GM21515 (cell line): ENCODE measurements around the gene ATP7A.
"Not testable (repeated sequence)": the region's sequence is repeated elsewhere in the genome, so short reads cannot be mapped to it uniquely, and the experiment has no call there.

Experiments used
- ATAC-seq: cut with Tn5 transposase; IDR thresholded peaks from one replicate; pipeline ENCODE4 v1.9.1; 2021; ENCODE audit not compliant: unreplicated experiment

Gene ATP7A

DNA sequence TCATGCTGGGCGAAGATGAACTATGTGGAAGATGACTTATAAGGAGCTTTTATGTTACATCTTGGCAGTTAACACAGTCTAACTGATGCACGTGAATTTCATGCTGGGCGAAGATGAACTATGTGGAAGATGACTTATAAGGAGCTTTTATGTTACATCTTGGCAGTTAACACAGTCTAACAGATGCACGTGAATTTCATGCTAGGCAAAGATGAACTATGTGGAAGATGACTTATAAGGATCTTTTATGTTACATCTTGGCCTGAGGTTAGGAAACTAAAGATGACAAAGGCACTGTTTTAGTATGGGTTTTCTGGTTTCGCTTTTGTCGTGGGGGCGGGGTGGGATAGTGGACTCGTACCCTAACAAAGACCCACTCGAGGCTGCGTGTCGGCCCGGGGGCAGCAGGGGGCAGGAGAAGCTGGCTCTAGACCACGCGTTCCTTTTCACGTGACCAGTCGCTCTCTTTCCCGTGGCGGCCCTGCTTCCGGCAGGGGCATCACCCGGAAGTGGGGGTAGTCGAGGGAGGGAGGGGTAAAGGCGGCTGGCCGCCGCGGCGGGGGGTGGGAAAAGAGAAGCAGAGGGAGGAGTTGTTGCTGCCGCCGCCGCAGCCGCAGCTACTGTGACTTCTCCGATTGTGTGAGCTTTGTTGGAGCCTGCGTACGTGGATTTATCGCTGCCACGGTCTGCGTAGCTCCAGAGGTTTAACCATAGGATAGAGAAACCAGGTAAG is at the start of gene ATP7A:
Gene ATP7A, plus strand, starts transcription at position 586 of the 733 bp plus-strand sequence. CDS start 60,949 bp downstream, outside the sequence.
- peak; percentile 96 for ATAC-seq

DNA sequence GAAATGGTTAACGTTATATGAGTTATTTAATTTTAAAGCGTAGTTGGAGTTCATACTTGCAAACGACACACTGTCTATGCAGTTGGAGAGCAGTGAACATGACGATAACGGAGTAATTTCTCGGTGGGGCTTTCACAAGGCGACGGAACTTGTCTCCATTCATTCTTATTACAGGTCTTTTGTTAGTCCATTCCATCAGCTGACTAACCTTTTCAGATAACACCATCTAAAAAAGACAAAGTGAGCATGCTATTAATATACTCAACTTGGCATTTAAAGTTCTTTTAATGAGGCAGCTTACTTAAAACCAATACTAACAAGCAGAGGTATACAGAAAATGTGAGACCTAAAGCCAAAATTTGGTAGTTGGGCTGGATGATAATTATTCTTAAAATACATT is 35.1 kb upstream of the ATP7A start:
- no peak for ATAC-seq

DNA sequence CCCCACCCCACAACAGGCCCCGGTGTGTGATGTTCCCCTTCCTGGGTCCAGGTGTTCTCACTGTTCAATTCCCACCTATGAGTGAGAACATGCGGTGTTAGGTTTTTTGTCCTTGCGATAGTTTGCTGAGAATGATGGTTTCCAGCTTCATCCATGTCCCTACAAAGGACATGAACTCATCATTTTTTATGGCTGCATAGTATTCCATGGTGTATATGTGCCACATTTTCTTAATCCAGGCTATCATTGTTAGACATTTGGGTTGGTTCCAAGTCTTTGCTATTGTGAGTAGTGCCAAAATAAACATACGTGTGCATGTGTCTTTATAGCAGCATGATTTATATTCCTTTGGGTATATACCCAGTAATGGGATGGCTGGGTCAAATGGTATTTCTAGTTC is 29.1 kb upstream of the ATP7A start:
- ATAC-seq: not testable (repeated sequence)

DNA sequence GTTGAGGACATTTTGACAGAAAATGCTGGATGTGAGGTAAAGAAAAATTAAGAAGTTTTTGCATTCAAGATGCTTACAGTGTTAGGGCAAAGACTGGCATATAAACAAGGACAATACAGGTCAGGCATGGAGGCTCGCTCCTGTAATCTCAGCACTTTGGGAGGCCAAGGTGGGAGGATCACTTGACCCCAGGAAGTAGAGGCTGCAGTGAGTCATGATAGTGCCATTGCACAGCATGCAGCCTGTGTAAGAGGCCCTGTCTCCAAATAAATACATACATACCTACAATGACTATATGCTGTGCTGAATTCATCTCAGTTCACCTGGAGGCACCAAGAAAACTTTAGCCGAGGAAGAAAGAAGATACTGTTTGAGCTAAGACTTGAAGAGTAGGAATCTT is 17.6 kb upstream of the ATP7A start:
- ATAC-seq: no peak

DNA sequence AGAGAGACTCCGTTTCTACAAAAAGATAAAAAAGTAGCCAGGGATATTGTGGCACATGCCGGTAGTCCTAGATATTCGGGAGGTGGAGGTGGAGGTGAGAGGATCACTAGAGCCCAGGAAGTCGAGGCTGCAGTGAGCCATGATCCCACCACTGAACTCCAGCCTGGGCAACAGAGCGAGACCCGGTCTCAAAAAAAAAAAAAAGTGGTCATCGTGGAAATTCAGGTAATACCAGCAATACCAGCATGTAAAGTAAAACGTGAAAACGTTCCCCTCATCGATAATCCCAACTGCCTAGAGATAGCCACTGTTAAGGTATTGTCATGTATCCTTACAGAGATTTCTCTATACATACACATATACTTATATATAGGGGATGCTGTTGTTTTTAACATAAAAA is 16.8 kb upstream of the ATP7A start:
- ATAC-seq: no peak

DNA sequence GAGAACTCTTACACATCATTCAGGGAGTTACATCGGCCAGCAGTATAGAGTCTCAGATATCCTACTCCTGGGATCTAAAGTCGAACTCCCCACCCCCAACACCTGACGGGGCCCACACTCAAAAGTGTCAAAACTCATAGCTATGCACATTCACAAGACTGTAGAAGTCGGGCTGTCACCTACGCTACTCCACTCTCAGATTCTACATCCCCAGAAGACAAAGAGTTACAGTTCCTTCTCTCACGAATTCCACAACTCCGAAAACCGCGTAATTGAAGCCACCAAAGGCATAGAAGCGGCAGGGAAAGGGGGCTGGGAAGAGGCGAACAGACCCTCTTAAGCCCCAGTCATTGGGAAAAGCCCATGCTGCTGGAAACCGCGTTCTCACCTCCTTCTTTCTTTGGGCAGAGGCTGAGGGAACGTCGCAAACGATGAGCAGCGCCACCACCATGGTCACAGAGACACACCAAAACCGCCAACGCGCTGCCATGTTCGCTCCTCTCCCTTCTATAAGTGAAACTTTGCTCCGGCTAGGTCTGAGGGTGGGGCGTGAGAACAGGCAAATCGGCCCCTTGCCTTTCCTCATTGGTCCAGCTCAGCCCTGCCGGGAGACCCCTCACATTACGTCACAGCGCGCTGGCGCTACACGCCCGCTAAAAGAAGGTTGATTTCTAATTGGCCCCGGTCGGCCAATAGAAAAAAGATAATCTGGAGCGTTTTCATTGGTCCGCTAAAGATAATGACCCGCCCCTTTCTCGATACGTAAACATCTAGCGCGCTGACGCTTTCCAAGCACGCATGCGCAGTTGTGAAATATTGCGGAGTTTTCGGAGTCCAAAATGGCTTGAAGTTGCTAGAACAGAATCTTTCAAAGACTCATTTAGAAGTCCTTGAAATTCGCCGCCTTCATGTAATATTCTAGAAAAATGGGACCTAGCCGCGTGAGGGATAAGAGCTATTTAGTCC is 15.3 kb upstream of the ATP7A start, which contains the start of gene MAGT1:
Gene MAGT1, minus strand, starts transcription at position 515 of the 966 bp plus-strand sequence. Its CDS starts 25 bp downstream, at position 490.
- ATAC-seq: peak; percentile 91

DNA sequence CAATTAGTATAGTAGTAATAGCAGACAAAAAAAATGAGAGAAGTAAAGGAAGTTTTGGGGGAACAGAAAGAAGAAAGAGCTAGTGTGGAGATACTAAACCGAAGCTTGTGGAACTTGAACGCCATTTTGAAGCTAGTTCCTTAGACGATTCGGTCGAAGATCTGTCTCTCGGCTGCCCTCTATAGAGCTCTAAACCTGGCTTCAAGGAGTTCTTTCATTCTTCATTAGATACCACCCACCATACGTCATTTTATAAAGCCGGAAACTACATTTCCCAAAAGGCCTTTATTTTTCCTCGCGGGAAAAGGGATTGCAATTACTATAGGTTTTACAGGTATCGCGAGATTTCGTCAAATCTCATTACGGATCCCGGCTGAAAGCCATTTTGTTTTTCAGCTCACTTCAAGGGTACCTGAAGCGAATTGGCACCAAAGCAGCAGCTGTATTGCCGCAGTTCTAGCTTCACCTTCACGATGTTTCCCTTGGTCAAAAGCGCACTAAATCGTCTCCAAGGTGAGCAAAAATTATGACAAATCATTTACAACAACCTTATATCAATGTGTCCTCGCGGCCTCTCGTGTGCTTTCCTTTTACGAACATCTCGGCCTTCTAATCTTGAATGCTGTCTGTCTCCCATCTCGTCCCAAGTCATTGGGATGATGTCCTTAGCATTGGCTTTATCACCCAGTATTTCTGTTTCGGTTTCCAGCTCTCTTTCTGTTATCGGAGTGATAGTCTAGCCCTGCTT is 11.2 kb upstream of the ATP7A start, which contains the start of gene COX7B:
Gene COX7B, plus strand, starts transcription at position 388 of the 748 bp plus-strand sequence. Its CDS starts 86 bp downstream, at position 474.
- ATAC-seq: peak; percentile 64

DNA sequence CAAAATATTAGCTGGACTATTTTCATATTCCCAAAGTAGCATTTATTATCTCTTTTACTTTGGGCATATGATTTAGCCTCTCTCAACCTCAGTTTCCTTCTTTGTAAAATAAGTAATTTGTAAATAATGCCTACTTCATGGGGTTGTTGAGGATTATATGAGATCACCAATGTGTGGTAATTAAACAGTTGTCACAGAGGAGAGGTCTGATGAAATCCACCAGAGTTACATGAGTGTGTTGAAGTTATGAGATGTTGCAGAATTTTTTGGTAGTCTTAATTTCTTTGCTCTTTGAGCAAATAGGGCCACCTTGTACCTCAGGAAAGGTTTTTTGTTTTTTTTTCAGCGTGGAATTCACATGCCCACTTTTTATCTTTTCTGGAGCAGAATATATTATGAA is 9.8 kb upstream of the ATP7A start:
- ATAC-seq: no peak

DNA sequence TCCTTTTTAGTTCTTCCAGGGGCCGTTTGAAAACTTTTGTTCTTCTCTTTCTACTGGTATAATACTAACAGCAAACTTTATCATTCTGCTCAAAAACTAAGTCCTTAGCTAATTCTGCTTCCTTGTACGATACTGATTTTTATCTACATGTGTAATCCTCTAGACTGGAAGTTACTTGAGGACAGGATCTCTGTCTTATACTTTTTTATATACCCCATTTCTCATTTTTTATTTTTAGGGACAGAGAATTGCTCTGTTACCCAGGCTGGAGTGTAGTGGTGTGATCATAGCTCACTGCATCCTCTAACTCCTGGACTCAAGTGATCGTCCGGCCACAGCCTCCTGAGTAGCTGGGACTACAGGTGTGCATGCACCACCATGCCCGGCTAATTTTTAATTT is 9.0 kb upstream of the ATP7A start:
- no peak for ATAC-seq

DNA sequence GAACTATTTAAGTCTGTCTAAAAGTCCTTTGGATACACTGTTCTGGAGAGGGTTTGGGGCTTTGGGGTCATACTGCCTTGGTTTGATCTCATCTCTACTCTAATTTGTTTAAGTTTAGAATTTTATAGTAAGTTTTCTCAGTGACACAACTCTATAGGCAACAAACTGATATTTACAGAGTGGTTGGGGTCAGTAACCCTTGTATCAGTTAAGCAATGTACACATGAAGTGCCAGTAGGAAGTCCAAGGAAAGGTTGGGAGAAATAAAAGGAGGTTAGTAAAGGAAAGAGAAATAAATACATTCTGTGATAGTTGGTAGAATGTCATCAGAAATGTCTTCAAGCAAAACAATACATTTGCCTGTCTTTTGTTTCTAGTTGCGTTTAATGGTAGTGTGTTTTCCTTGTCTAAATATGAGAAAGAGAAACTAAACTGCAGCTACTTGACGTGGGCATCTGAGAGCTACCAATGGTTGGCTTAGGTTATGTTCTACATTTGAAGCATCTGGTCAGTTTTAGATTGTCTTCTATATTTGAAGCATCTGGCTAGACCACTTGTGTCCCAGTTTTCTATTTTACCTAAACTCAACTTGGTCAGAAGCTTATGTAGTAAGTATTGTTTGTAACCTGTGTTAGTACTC is 6.9 kb downstream of the ATP7A start:
- ATAC-seq: no peak

DNA sequence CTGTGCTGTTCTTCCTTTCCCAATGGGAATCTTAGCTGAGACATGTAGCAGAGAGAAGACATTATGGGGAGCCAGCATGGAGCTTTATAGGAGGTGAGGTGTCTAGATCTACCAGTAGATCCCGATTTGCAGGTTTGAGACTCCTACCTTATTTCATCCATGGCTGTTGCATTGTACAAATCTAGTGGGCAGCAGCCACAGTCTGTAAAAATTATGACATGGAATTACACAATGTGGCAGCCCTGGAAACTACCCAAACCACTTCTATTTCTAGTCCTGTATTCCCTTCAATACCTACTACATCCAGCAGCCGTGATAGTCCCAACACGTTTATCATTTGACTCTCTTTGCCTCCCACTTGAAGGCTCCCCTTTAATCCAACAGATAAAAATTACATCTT is 8.1 kb downstream of the ATP7A start:
- ATAC-seq: no peak

DNA sequence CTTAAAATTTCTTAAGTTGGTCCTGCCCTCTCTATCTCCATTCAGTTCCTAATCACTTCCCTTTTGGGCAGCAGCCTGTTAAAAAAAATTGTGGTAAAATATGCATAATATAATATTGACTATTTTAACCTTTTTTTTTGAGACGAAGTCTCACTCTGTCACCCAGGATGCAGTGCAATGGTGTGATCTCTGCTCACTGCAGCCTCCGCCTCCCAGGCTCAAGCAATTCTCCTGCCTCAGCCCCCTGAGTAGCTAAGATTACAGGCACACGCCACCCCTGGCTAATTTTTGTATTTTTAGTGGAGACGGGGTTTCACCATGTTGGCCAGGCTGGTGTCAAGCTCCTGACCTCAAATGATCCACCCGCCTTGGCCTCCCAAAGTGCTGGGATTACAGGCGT is 8.9 kb downstream of the ATP7A start:
- not testable (repeated sequence) for ATAC-seq

DNA sequence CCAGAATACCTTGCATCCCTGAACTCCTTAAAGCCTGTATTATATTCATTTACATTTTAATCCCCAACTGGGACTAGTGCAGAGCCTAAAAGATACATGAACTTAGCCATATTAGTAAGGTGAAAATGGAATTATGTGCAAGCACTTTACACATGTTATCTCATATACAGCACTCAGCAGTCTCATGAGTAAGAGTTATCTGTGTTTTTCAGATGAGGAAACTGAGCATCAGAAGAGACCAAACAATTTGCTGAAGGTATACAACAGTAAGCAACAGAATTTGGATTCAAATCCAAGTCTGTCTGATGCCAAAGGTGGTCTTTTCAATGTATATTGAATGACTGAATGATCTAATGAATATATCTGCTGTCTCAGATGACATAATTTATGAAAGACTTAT is 12.3 kb downstream of the ATP7A start:
- no peak for ATAC-seq

DNA sequence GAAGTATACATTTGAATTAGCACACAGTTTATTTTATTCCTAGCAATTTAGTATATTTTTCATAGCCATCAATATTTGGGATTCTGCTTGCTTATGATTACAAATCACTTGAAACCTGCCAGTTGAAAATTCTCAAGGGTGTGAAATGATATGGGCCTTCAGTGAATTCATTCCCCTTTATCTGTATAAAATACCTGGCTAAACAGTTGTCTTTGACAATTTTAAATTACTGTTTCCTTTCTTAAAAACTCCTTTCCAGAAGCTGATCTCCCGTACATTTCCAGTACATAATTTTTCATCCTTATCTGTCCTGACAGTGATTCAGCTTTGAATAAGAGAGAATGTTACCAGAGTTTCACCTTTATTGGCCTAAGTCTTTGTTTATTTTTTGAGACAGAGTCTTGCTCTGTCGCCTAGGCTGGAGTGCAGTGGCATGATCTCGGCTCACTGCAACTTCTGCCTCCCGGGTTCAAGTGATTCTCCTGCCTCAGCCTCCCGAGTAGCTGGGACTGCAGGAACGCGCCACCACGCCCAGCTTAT is 13.9 kb downstream of the ATP7A start:
- no peak for ATAC-seq

DNA sequence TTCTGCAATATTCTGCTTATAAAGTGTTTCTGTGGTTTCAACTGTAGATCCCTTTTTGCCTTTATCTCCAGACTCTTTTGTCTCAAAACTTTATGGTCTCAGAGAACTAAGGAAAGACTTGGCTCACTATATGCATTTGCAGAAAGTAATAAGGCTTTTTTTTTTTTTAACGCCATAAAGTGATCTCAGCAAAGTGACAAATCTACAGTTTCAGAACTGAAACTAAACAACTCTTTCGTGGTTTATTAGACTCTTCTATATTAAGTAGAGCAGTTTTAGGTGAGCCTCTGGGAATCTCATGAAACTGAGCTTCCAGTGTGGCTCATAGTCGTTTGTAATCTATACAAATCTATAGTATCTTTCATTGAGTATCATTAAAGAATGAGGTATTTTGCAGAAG is 15.3 kb downstream of the ATP7A start:
- ATAC-seq: no peak

DNA sequence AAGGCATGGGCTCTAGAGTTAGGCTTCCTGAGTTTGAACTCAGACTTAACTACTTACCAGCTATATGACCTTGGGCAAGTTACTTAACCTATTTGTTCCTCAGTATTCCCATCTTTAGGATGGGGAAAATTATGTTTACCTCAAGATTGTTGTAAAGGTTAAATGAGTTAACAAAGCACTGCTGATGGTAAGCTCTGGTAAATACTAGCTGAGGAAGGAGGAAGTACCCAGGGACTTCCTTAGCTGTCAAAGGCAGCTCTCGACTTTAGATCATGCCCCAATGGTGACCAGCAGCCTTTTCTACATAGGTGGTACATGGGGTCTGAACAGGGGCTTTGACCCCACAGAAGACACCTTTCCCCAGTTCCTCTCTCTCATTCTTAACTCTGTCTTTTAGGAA is 20.1 kb downstream of the ATP7A start:
- ATAC-seq: no peak

DNA sequence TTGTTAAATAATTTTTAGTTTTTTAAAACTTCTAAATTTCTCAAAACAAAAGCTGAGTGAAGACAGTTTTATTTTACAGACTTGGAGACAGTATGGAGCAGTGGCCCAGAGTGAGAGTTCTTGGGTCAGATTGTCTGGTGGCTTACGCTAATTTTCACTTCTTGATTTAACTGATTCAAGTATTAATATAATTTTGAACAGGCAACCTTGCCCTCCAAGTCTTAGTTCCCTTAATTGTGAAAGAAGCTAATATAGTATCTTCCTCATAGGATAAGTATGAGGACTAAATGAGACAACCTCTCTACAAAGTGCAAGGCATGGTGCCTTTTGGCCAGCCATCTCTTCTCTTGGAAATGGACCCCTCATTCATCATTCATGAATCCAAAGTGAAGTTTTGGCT is 25.4 kb downstream of the ATP7A start:
- no peak for ATAC-seq

DNA sequence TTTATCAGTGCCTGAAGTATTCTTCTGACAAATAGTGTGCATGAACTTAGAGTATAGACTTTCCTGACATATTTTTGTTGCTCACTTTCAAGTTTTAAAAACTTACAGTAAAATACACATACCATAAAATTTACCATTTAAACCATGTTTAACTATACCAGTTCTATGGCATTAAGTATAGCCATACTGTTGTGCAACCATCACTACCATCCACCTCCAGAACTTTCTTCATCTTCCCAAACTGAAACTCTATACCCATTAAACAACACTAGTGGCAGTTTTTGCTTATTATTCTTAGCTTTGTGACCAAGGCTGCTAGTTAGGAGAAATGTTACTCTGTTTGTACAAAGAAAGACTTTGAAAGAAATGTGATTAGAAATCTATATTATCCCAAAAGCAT is 25.8 kb downstream of the ATP7A start:
- ATAC-seq: no peak

DNA sequence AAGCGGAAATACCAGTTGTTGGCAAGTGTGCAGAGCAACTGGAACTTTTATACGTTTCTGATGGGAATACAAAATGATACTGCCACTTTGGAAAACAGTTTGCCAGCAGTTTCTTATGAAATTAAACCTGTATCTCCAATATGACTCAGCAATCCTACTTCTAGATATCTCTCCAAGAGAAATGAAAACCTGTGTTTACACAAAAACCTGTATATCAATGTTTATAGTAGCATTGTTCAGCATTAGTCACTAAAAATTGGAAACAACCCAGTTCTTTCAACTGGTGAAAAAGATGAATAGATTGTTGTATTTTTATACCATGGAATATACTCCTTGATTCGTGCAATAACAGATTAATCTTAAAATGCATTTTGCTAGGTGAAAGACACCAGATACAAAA is 26.8 kb downstream of the ATP7A start:
- ATAC-seq: no peak

DNA sequence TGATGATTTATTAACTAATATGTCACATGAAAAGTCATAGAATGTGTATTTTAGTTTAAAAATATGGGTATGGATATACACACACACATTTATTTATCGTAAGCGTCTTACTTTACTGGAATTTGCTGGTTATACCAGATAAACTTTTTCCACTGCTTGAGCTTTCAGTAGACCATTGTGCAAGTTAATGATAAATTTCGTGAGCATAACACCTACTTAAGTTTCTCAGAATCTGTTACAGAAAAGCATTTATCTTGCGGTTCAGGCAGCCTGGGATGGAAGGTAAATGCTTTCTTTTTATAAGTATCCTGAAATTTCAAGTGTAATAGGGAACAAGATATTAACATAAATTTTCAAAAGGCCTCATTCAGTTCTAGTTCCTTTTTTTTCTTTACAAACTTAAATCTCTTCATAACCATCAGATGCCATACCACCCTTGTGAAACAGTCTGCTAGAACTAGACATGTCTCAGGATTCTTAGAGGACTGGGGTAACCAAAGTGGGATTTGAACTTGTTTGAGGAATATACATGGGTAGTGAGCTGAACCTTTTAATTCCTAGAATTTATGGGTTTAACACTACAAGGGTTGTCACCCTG is 27.7 kb downstream of the ATP7A start:
- ATAC-seq: no peak
